HG03066 (cell line): ENCODE results near the gene UGT2A2.
"Not testable (repeated sequence)": the region's sequence is repeated elsewhere in the genome, so short reads cannot be mapped to it uniquely, and the experiment has no call there.

Experiments used
- ATAC-seq: cut with Tn5 transposase; IDR thresholded peaks from one replicate; pipeline ENCODE4 v1.9.1; 2021; ENCODE audit warnings: low read depth; ENCODE audit not compliant: unreplicated experiment

UGT2A2 gene

GRCh38 chr4:69639542-69639941, at the start of gene UGT2A2:
Gene UGT2A2, minus strand, starts transcription at chr4:69639642. Its CDS starts 2 bp downstream, at chr4:69639640.
- ATAC-seq = no peak

GRCh38 chr4:69684804-69685203, 45.4 kb upstream of the UGT2A2 start:
- ATAC-seq = no peak

GRCh38 chr4:69668680-69669079, 29.2 kb upstream of the UGT2A2 start:
- ATAC-seq = no peak

GRCh38 chr4:69664009-69664408, 24.6 kb upstream of the UGT2A2 start:
- not testable (repeated sequence) for ATAC-seq

- ATAC-seq = not testable (repeated sequence)
These were observed 21.8 kb upstream of the UGT2A2 start for GRCh38 chr4:69661130-69661803.

- no peak for ATAC-seq
These were observed 18.7 kb upstream of the UGT2A2 start for GRCh38 chr4:69658133-69658532.

- no peak for ATAC-seq
These were observed 17.3 kb upstream of the UGT2A2 start for GRCh38 chr4:69656653-69657158.

- ATAC-seq = no peak
These were observed 13.7 kb upstream of the UGT2A2 start, which contains the start of gene UGT2A1 for GRCh38 chr4:69653147-69653546. Gene UGT2A1, minus strand, starts transcription at chr4:69653247. Its CDS starts 5,603 bp downstream, at chr4:69647644.

GRCh38 chr4:69650872-69651271, 11.4 kb upstream of the UGT2A2 start:
- ATAC-seq = no peak

GRCh38 chr4:69649629-69650028, 10.2 kb upstream of the UGT2A2 start:
- no peak for ATAC-seq

- ATAC-seq = no peak
These were observed 9.8 kb upstream of the UGT2A2 start for GRCh38 chr4:69649207-69649606.

GRCh38 chr4:69642961-69643360, 3.5 kb upstream of the UGT2A2 start:
- ATAC-seq = no peak

- ATAC-seq = no peak
These were observed 847 bp upstream of the UGT2A2 start for GRCh38 chr4:69640289-69640688.

GRCh38 chr4:69617083-69617694, 22.3 kb downstream of the UGT2A2 start:
- ATAC-seq = no peak

- no peak for ATAC-seq
These were observed 29.0 kb downstream of the UGT2A2 start for GRCh38 chr4:69610484-69610883.

- no peak for ATAC-seq
These were observed 38.4 kb downstream of the UGT2A2 start for GRCh38 chr4:69601065-69601464.

GRCh38 chr4:69600013-69600412, 39.4 kb downstream of the UGT2A2 start:
- no peak for ATAC-seq

GRCh38 chr4:69594382-69594781, 45.1 kb downstream of the UGT2A2 start:
- no peak for ATAC-seq

- ATAC-seq = no peak
These were observed 48.1 kb downstream of the UGT2A2 start for GRCh38 chr4:69591364-69591763.

GRCh38 chr4:69589884-69590283, 49.6 kb downstream of the UGT2A2 start:
- no peak for ATAC-seq

GRCh38 chr4:69584135-69584534, 55.3 kb downstream of the UGT2A2 start:
- ATAC-seq = no peak

GRCh38 chr4:69583543-69583942, 55.9 kb downstream of the UGT2A2 start:
- ATAC-seq = no peak
